Stimulated activated naive CD4-positive, alpha-beta T cell (primary cell): ENCODE measurements around the gene EXOC4.
"Not testable (repeated sequence)": the region's sequence is repeated elsewhere in the genome, so short reads cannot be mapped to it uniquely, and the experiment has no call there.

Source experiments
- DNase-seq, 6 experiments: peaks; one replicate each; lab custom pipeline; 2025; lab: John Stamatoyannopoulos, UW

Gene EXOC4

DNA sequence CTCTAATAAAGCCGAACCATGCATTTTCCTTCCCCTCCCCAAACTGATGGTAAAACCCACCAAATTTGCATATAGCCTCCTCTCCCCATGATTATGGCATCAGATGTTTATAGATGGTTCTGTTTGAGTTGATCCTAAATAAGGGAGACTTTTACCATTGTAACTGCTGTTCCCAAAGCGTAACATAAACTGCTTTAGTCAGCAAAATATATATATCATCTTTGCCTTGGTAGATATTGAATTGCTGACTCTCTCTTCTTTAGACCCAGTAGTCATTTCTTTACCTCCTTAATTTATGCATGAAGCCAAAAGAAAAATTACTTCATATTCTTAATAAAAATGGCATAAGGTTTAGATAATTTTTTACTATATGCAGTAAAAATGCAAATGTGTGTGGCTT is 788.1 kb downstream of the EXOC4 start:
- DNase-seq = no peak

DNA sequence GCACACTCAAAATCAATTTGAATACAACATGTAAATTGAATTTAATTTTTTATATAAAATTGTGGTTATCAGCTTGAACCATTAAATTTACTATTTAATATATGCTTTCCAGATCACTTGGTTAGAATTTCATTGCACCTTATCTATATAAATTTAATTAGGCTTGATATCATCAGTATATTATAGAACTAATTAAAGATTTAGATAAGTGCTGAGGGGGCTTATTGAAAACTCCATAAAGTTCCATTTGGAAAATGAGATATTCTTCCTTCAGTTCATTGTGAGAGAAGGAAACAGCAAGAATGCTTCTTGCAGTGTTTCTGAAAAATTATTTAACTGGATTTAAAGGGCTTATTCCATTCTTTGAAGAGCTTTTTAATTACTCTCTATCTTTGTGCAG is 788.6 kb downstream of the EXOC4 start:
- no peak for DNase-seq

DNA sequence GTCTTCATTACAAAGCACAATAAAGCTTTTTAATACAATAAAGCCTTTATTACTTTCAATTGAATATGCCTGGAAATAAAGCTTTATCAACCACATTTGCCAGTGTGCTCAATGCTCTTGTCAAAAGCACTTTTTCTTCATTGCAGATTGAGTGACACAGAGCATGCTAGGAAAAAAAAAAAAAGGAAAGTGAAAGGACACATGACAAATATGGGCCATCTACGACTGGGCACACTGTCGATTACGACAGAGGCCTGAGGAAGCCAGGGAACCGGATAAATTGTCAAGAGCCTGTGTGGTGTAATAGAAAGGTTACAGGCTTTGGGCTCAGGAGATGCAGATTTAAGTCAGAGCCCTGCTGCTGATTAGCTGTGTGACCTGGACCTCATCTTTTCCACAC is 789.4 kb downstream of the EXOC4 start:
- no peak for DNase-seq

DNA sequence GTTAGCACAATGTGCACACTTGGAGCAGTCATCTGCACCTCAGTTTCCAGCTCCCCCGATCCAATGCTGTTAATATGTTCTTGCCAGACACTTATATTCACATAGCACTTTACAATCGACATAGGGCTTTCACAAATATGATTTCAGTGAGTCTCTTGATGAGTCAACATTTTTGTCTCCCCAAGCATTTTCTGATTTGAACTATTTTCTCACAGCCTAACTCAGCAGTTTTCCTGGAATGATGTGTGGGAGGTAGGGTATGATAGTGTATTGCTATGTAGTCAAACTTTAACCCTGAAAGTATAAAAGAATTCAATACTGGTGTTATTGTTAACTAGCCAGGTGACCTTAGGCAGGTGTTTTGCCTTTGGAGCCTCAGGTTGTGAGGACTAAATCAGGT is 791.8 kb downstream of the EXOC4 start:
- no peak for DNase-seq

DNA sequence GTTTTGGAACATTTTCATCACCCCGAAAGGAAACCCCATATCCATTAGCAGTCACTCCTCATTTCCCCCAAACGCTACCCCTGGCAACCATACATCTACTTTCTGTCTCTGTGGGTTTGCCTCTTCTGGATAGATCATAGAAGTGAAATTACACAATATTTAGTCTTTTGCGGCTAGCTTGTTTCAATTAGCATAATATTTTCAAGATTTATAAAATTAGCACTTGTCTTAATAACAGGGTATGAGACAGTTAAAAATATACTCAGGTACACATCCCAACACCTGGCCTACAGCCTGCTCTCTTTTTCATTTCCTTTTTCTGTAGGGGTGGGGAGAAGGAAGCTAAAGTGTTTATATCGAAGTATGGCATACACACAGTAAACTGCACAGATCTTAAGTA is 792.8 kb downstream of the EXOC4 start:
- DNase-seq = no peak

DNA sequence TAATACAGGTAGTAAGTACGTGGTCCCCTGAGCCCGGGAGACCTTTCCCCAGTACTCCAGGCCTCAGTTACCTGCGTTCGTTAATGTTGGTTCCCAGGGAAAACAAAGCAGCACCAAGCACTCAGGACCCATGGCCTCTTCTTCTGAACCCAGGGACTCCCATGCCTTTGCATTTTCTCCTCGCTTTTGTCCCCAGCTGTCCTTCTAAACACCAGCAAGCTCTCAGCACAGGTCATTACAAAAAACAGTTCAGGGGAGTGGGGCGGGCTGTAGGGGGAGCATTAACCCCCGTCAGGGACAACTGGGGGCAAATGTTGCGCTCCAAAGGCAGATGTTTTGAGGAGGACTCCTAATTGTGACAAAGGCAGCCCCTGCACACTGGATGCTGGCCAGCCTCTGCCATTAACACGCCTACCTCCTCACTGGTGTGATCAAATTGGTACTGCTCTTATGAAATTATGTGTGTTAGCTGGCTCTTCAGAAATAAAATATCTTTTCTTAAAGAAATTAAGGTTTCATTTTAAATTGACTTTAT is 793.8 kb downstream of the EXOC4 start:
- no peak for DNase-seq

DNA sequence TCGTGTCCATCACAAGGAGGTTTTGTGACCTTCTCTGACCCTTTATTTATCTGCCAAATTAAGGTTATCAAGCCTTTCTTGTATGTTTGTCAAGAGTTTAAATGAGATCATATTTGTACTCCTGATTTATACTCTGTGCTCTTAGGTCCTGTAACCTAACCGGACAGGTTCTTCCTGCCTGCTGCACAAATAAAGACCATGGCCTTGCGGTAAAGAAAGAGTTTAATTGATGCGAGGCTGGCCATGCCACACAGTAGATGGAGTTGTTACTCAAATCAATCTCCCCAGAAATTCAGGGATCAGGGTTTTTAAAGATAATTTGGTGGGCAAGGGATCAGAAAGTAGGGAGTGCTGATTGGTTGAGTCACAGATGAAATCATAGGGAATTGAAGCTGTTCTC is 794.8 kb downstream of the EXOC4 start:
- DNase-seq = no peak

DNA sequence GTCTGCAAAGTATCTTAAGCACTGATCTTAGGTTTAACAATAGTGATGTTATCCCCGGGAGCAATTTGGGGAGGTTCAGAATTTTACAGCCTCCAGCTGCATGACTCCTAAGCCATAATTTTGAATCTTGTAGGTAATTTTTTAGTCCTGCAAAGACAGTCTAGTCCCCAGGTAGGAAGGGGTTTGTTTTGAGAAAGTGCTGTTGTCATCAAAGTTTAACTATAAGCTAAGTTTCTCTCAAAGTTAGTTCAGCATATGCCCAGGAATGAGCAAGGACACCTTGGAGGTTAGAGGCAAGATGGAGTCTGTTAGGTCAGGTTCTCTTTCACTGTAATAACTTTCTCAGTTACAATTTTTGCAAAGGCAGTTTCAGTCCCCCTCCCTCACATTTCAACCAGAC is 795.3 kb downstream of the EXOC4 start:
- no peak for DNase-seq

DNA sequence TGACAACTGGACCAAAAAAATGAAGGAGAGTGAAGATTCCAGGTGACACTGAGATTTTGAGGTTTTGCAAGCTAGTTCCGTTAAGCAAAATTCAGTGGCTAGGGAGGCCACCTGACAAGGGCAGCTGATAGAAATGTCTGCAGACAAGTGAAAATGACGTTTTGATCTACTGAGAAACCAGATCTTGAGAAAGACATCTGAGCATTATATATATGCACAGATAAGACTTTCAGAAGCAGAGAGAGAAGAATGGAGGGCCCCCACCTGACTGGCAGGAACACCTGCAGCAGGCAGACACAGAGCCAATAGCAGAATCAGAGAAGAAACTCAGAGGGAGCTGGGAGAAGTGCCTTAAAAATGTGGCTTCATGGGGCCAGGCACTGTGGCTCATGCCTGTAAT is 798.1 kb downstream of the EXOC4 start:
- DNase-seq = no peak

DNA sequence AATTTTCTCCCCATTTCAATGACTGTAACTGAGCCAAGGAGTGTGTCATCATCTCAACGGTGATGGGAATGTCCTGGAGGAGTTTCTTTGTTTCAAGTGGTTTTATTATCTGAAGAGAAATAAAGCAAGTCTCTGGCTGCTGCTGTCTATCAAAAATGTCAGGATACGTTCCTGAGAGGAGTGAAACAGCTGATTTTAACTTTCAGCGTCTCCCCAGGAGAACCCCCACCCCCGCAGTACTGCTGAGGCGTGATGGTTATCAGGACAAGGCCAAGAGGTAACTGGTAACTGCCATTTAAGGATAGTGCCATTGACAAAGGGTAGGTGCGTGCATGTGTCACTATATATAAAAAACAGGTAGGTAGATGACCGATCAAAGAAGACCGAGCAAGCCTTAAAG is 803.9 kb downstream of the EXOC4 start:
- DNase-seq = no peak

DNA sequence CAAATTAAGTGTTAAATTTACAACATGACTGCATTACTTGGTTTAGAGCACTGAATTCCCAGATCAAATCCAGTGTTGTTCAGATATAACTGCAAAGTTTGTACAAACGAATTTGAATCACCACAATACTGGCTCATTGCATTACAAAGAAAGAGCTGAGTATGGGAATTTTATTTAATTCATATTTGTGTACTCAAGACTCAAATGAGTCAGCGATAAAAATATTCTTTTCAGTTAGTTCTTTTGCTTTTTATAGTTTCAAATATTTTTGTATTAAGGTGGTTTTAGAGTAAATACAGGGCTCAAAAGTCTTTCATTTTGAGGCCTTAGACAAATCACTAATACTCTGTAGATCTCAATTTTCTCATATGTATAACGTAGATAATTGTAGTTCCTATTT is 805.6 kb downstream of the EXOC4 start:
- DNase-seq = no peak

DNA sequence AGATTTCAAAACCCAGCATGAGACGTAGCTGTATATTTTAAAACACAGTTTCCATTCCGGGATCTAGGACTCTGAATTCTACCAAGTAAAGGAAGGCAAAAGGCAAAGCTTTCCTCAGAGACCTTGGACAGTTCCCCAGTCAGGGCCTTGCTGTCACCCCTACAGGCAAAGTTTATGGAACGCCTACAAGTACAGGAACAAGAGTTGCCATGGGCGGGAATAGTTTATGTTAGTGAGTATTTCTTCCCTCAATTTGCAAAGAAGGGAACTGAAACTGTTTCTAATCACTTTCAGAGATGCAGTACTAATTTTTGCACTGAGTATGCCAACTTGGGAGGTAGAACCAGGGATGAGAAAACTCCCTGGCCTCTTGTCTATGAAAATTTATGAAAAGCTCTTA is 806.1 kb downstream of the EXOC4 start:
- no peak for DNase-seq

DNA sequence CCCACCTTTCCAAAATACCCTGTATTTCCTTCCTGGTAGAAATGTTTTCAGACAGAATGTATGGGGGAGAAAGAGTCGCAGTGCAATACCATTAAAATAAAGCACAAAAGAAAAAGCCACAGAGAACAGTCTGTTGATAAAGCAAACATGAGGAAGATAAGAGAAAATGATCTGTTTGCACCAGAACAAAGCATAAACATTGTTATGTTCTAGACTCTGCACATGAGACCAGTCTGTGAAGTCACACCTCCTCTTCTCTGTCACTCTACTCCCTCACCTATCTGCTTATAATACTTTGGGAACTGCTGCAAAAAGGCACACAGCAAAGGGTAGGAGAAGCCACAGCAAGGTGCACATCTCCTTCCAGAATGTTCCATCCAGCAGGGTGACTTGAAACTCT is 807.0 kb downstream of the EXOC4 start:
- no peak for DNase-seq

DNA sequence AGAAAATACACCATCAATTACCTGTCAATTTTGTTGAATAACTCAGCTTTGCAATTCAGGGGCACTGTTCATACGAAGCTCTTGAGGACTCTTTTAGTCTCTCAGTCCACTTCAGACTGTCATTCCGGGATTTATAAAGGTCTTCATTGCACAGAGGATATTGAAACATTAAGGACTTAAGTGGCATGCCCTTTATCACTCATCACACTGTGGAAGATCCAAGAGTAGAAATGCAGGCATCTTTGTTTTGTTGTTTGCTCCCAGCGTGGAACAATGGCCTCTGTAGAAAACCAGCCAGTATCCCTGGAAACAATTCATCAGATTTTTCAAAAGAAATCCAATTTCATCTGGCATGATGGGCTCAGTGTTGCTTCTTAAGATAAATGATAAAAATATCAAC is 808.0 kb downstream of the EXOC4 start:
- no peak for DNase-seq

DNA sequence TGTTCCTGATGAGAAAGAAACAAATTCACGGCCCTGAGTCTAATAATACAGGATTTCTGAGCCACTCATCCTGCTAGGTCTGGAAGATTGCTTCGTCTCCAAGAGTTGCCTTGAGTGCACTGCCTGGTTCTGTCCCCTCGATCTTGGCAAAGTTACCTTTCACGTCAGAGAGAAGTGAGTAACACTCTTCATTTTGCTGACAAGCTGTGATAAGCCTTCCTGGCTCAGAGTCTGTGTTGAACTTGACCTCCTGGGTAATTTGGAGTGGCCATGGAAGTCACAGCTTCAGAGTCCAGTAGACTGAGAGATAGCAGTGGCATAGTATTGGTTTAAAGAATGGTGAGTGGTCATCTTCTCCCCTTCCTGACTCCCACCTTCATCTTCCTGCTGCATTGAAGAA is 809.6 kb downstream of the EXOC4 start:
- DNase-seq = no peak

DNA sequence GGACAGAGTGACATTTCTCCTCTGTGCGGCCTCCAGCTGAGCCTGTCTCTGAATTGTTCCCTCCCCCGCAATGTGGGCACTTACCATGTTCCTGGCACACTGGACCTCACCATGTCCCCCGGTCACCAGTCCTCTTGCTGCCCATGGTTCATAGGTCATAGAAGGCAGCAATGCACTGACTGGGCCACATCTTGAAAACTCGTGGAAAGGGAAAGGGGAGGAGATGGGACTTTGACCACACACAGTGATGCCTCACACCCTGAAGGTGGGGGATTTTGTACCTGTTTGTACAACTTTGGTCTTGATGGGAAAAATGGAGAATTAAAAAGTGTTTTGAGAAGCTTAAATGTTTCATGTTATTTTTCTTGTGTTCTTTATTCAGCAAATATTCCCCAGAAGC is 812.5 kb downstream of the EXOC4 start:
- no peak for DNase-seq

DNA sequence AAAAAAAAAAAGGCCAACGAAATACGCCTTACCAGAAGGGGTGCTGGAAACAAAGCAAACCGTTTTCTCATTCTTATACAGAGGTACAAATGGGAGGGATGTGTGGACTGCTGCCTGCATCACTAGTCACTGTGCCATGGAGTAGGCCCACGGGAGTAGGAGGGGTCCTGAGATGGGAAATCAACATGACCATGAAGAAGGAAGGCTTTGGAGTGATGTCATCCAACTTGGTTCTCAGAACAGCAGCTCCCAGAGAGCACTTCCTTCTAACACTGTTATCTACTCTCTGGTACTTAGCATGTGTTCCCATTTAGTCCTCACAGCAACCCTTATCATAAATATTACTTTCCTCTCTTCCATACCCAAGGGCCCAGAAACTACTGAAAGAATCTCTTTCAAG is 814.3 kb downstream of the EXOC4 start:
- DNase-seq = no peak

DNA sequence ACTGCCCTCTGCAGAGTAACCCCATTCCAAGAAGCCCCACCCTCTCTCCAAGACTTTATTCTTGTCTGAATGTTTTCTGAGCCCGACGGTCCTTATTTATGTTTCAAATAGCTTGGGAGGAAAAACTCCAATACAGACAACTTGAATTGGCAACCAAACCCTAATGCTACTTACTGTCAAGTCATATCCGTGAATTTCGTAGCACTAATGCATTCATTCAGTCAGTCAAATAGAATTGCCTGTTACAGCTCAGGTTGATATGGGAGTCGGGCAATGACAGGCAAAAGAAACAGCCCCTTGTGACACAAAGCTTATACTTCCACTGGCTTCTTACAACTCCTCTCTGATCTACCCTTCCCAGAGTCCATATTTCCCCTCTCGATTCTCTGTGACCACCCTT is 815.8 kb downstream of the EXOC4 start:
- no peak for DNase-seq

DNA sequence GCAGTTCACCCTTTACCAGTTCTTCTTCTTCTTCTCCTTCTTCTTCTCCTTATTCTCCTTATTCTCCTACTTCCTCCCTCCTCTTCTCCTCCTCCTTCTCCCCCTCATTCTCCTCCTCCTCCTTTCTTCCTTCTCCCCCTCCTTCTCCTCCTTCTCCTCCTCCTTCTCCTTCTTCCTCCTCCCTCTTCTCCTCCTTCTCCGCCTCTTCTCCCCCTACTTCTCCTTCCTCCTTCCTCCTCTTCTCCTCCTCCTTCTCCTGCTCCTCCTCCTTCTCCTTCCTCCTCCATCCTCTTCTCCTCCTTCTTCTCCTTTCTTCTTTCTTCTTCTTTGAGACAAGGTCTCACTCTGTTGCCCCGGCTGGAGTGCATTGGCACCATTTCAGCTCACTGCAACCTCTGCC is 816.3 kb downstream of the EXOC4 start:
- no peak for DNase-seq

DNA sequence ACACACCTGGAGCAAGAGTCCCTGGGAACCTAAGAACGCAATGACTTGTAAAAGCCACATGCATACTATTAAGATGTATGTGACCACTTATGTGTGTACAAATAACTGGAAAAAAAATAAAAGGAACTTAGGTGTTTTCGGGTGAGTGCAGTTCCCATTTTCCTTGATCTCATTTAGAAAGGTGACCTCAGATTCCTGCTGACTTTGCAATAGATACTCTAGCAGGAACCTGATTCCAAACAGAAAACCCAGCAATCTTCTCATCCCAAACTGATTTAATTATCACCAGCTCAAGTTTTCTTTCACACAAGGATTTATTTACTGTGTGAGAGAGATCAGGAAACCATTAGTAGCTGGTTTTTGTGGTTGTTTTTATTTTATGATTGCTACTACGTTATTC is 817.8 kb downstream of the EXOC4 start:
- no peak for DNase-seq

DNA sequence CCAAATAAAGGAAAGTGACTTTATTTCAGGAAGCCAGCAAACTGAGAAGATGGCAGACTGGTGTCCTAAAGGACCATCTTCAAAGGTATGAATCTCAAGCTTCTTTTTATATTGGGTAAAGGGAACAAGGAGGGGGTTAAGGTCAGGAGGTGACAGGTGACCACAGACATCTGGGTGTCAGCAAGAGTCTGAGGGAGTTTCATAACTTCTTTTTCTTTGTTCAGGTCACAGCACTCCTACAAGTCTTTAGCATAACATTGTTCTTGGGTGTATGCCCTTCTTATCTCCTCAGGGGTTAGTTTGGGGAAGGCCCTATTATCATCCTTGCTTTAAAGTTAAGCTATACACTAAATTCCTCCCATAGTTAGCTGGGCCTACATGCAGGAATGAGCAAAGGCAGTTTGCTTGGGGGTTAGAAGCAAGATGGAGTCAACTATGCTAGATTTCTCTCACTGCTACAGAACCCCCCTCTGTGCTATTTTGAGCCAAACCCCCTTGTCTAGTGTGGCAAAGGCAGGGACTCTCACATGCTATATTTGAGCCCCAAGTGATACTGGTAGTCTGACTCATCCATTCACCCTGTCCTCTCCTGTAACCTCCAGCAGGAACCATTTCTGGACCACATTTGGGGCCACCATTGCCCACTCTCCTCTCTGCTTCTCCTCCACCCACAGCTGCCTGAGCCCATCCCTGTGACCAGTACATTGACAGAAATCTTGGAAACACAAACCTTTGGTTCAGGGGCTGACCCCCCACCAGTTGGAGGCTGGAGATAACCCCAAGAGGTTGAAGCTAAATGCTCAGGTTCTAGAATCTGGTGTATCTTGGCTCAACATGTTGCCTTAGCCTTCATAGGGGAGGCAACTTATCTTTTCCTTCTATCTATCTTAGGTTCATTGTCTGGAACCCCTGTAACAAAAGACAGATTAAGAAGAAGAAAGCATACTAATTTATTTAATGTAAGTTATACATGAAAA is 818.8 kb downstream of the EXOC4 start:
- DNase-seq = no peak

DNA sequence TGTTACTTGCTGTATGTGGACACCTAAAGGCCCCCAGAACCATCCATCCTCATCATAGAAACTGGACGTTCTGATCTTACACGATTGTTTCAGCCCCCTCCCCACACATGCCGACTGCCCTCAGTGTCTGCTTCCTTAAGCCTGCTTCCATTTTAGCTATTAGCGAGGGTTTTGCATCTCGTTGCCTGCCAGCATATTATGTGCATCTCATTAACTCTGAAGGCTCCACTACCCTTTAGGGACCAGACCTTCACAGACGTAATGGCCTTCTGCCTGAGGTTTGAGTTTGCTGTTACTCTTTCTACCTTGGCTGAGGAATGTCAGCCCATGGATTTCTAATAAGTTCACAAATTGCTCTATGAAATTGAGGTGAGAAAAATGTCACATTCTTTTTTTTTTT is 820.4 kb downstream of the EXOC4 start:
- DNase-seq = no peak

DNA sequence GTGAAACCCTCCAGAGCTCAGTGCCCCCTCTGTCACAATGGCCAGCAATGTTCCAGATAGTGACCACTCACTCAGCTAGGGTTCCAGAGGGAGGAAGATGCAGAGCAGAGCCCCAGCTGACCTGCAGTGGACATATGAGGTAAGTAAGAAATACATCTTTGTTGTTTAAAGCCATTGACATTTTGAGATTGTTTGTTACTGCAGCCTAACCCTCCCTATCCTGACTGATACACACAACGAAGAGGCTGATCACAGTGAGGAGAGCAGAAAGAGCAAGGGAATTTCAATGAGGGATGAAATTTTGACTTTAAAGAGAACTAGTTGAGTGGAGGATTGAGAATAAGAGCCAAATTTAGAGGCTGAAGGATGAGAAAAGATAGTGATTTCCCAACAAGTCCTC is 822.9 kb downstream of the EXOC4 start:
- DNase-seq = no peak

DNA sequence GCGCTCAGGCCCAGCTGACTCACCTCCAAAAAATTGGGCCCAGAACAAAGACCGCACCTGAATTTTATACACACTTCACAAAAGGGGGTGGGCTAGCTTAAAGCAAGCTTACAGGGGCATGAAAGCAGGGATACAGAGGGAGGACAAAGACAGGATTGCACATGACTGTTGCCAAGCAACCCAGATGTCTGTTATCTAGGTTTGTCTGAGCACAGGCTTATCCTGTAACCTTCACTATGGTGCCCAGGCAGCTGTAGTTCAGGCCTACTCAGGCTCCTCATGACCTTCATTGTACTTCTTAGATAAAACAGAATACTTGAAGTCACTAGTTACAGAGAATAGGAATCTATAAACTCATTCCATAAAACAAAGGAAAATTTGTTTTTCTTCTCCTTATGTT is 824.7 kb downstream of the EXOC4 start:
- DNase-seq = not testable (repeated sequence)
